ENCODE measurements around the gene ARL10. TPM values are rescaled to one million over a fixed set of nuclear protein-coding genes. Genes with fewer than 3 reads are reported as not detected.

The ARL10 gene
- total RNA-seq, 4 donors from 2014 or later = 1.1 to 4.9 (median 2.6) TPM

DNA sequence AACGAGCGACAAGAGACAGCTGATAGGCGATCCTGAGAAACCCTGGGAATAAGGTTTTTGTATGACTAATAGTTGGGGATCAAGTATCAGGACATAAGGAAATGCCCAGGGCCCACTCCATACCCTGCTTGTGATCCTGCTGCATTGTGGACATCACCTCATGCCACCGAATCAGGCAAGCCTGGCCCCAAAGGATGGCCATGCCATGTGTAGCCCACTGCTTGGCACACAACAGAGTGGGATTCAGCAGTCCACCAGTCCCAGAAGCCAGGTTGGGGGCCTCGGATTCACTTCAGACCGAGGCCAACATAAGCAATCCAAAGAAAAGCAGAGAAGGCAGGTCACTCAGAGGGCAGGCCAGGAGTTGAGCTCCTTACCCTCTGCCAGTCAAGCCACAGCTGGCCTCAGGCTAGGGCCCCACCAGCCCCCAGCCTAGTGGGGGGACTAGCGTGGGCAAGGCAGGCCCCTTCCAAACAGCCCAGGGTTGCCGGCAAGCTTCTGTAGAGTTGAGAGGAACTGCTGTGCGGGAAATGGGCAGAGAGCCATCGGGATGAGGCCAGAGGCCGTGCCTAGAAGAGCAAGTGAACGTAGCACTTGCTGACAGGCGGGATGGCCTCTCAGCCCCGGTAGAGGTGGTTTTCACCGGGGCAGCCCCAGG is 18.1 kb downstream of the ARL10 start:
- TF ChIP-seq, protein P1, sequence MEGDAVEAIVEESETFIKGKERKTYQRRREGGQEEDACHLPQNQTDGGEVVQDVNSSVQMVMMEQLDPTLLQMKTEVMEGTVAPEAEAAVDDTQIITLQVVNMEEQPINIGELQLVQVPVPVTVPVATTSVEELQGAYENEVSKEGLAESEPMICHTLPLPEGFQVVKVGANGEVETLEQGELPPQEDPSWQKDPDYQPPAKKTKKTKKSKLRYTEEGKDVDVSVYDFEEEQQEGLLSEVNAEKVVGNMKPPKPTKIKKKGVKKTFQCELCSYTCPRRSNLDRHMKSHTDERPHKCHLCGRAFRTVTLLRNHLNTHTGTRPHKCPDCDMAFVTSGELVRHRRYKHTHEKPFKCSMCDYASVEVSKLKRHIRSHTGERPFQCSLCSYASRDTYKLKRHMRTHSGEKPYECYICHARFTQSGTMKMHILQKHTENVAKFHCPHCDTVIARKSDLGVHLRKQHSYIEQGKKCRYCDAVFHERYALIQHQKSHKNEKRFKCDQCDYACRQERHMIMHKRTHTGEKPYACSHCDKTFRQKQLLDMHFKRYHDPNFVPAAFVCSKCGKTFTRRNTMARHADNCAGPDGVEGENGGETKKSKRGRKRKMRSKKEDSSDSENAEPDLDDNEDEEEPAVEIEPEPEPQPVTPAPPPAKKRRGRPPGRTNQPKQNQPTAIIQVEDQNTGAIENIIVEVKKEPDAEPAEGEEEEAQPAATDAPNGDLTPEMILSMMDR (IDR thresholded peaks at IDR 0.05) = no peak
- TF ChIP-seq EP300 (IDR thresholded peaks at IDR 0.05; ENCODE audit: low read depth) (no peak), POLR2A (IDR thresholded peaks at IDR 0.05) (no peak), POLR2AphosphoS5 (IDR thresholded peaks at IDR 0.05) (no peak)
- Histone ChIP-seq H3K9me3 (no peaks in the 10 kb centered on the region), H3K4me1 (peaks cover 0 to 16% (median 14%) of the 10 kb centered on the region in 4 donors), H3K27ac (no peak overlapping the region), H3K36me3 (peaks cover 0 to 21% (median 8%) of the 10 kb centered on the region in 4 donors), H3K4me3 (no peak overlapping the region), H3K27me3 (no peaks in the 10 kb centered on the region)
- intact Hi-C loops (cut with DNase I; ENCODE audit: low total_unique reads) = no loop called here
- 92 to 96% methylated on average over 5 to 15 of the region's 15 CpGs for WGBS, 2 donors (ENCODE audit: low coverage in 1 of 2)
- no peak for DNase-seq
- in situ Hi-C loops (cut with MboI; ENCODE audit: low pct_ligation_motif_present in 1 of 4, low pct_unique_long_range_greater_than_20kb in 1 of 4, low sequenced_read_pairs in 3 of 4) = no loop called here

DNA sequence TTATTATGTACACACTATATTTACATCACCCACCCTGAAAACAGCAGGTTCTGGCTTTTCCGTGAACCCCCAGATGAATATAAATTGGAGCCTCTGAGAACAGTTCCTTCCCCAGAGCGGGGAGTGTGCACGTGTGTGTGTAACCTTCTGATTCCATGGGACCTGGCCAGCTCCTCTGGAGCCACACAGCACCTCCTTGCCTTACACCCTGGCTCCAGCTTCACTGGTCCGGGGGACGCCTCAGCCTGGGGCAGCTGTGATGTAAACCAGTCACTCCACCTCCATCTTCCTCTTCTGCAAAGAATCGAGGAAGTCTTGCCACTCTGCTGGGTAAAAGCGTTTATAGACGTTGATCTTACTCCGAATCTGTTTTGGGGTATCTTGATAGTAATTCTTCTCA is 18.7 kb downstream of the ARL10 start:
- no peak overlapping the region for H3K27ac ChIP-seq
- no peak overlapping the region for H3K4me3 ChIP-seq
- H3K36me3 ChIP-seq = peaks cover 0 to 21% (median 8%) of the 10 kb centered on the region in 4 donors
- in situ Hi-C loops (cut with MboI; ENCODE audit: low pct_ligation_motif_present in 1 of 4, low pct_unique_long_range_greater_than_20kb in 1 of 4, low sequenced_read_pairs in 3 of 4) (no loop called here), intact Hi-C loops (cut with DNase I; ENCODE audit: low total_unique reads) (no loop called here)
- no peaks in the 10 kb centered on the region for H3K9me3 ChIP-seq
- WGBS, 2 donors (ENCODE audit: low coverage in 1 of 2) = 84 to 94% methylated on average over 2 to 9 of the region's 9 CpGs
- TF ChIP-seq EP300 (IDR thresholded peaks at IDR 0.05; ENCODE audit: low read depth) = no peak
- no peak for TF ChIP-seq POLR2A (IDR thresholded peaks at IDR 0.05)
- no peak for TF ChIP-seq POLR2AphosphoS5 (IDR thresholded peaks at IDR 0.05)
- TF ChIP-seq, protein P1 (IDR thresholded peaks at IDR 0.05) = no peak
- no peak for DNase-seq
- peaks cover 0 to 16% (median 14%) of the 10 kb centered on the region in 4 donors for H3K4me1 ChIP-seq
- H3K27me3 ChIP-seq = no peaks in the 10 kb centered on the region

DNA sequence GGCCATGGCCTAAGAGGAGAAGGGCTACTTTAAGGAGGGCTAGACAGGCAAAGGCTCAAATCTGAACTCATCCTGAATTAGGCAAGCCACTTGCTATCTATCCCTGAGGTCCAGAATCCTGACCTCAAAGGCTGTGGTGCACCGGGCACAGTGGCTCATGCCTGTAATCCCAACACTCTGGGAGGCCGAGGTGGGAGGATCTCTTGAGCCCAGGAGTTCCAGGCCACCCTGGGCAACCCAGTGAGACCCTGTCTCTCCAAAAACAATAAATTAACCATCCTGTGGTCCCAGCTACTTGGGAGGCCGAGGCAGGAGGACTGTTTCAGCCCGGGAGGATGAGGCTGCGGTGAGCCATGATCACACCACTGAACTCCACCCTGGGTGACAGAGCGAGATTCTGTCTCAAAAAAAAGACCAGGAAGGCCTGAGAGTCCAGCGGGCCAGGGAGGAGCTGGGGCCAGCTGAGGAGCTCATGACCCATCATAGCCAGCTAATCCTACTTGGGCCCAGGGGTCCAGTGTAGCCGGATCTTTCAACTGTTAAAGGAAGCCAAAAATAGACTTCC is 19.2 kb downstream of the ARL10 start:
- Histone ChIP-seq H3K27me3 (no peaks in the 10 kb centered on the region), H3K4me3 (no peak overlapping the region), H3K9me3 (no peaks in the 10 kb centered on the region), H3K4me1 (peaks cover 0 to 17% (median 14%) of the 10 kb centered on the region in 4 donors), H3K27ac (no peak overlapping the region), H3K36me3 (peaks cover 0 to 21% (median 8%) of the 10 kb centered on the region in 4 donors)
- no peak for DNase-seq
- intact Hi-C loops (cut with DNase I; ENCODE audit: low total_unique reads) = no loop called here
- 71 to 90% methylated on average over 1 to 7 of the region's 8 CpGs for WGBS, 2 donors (ENCODE audit: low coverage in 1 of 2)
- in situ Hi-C loops (cut with MboI; ENCODE audit: low pct_ligation_motif_present in 1 of 4, low pct_unique_long_range_greater_than_20kb in 1 of 4, low sequenced_read_pairs in 3 of 4) = no loop called here
- TF ChIP-seq POLR2A (IDR thresholded peaks at IDR 0.05) = no peak
- TF ChIP-seq POLR2AphosphoS5 (IDR thresholded peaks at IDR 0.05) = no peak
- no peak for TF ChIP-seq EP300 (IDR thresholded peaks at IDR 0.05; ENCODE audit: low read depth)
- TF ChIP-seq, protein P1 (IDR thresholded peaks at IDR 0.05) = no peak

DNA sequence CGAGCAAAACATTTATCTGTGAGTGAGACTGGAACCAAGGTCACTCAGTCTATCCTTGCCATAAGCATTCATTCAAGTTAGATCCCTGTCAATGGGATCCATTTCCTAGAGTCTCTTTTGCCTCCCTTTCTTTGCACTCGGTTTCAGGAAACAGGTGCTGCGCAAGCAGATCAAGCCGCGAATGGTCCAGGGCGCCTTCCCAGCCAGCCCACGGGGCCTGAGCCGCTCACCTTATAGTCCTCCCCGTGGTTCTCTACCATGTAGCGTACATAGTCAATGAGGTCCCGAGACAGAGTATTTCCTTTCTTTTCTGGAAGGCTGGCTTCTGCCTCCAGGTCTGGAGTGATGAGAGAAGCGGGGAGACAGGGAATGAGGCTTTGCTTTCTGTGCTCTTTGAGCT is 19.7 kb downstream of the ARL10 start:
- in situ Hi-C loops (cut with MboI; ENCODE audit: low pct_ligation_motif_present in 1 of 4, low pct_unique_long_range_greater_than_20kb in 1 of 4, low sequenced_read_pairs in 3 of 4) (no loop called here), intact Hi-C loops (cut with DNase I; ENCODE audit: low total_unique reads) (no loop called here)
- H3K9me3 ChIP-seq = no peaks in the 10 kb centered on the region
- TF ChIP-seq POLR2A (IDR thresholded peaks at IDR 0.05) = no peak
- TF ChIP-seq, protein P1 (IDR thresholded peaks at IDR 0.05) = no peak
- TF ChIP-seq POLR2AphosphoS5 (IDR thresholded peaks at IDR 0.05) = no peak
- TF ChIP-seq EP300 (IDR thresholded peaks at IDR 0.05; ENCODE audit: low read depth) = no peak
- DNase-seq = no peak
- no peak overlapping the region for H3K27ac ChIP-seq
- 94 to 100% methylated on average over 1 to 12 of the region's 12 CpGs for WGBS, 2 donors (ENCODE audit: low coverage in 1 of 2)
- H3K27me3 ChIP-seq = no peaks in the 10 kb centered on the region
- H3K36me3 ChIP-seq = peaks cover 0 to 21% (median 8%) of the 10 kb centered on the region in 4 donors
- no peak overlapping the region for H3K4me3 ChIP-seq
- peaks cover 0 to 23% (median 18%) of the 10 kb centered on the region in 4 donors for H3K4me1 ChIP-seq
